ENCODE measurements around the gene AMBP. TPM values are rescaled to one million over a fixed set of nuclear protein-coding genes. Genes with fewer than 3 reads are reported as not detected.

AMBP gene
- total and polyA plus RNA-seq, 2 of the 13 experiments (the other 11 are each of a cell fraction or from before 2014, with no cell fraction given), result 1,510 to 2,580 TPM

DNA sequence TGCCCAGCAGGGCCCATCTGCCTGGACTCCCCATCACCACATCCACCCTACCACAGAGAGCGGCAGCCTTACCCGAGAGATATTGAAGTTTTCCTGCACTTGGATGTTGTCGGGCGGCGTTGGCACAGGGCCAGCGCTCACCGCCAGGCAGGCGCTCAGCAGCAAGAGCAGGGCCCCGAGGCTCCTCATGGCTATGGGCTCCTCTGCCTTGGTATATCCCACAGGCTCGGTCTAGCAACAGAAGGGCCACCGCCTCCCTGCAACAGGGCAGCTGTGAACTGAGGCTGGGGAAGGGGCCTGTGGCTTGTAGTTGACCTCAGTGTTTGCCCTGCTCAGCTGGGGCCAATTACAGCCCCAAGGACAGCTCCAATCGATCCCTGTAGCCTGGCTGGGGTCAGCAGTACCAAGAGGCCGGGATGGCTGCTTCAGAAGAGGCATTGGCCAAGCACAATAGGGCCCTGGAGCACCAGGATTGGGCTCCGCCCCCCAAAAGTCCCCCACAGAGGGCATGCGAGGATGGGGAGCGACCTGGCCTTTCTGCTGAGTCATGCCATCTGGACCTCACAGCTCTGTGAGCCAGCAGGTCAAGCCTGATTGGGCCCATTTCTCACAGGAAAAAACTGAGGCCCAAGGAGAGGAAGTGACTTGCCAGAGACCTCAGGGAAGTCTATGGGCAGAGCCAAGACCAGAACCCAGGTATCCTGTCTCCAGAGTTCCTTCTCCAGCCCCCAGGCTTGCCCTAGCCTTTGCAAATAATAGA, at the start of gene AMBP (continued):
- TF ChIP-seq, protein P1, sequence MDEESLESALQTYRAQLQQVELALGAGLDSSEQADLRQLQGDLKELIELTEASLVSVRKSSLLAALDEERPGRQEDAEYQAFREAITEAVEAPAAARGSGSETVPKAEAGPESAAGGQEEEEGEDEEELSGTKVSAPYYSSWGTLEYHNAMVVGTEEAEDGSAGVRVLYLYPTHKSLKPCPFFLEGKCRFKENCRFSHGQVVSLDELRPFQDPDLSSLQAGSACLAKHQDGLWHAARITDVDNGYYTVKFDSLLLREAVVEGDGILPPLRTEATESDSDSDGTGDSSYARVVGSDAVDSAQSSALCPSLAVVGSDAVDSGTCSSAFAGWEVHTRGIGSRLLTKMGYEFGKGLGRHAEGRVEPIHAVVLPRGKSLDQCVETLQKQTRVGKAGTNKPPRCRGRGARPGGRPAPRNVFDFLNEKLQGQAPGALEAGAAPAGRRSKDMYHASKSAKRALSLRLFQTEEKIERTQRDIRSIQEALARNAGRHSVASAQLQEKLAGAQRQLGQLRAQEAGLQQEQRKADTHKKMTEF (CRISPR knock-in tag; IDR thresholded peaks at IDR 0.05), result peak; percentile 98
- TF ChIP-seq, protein P2, sequence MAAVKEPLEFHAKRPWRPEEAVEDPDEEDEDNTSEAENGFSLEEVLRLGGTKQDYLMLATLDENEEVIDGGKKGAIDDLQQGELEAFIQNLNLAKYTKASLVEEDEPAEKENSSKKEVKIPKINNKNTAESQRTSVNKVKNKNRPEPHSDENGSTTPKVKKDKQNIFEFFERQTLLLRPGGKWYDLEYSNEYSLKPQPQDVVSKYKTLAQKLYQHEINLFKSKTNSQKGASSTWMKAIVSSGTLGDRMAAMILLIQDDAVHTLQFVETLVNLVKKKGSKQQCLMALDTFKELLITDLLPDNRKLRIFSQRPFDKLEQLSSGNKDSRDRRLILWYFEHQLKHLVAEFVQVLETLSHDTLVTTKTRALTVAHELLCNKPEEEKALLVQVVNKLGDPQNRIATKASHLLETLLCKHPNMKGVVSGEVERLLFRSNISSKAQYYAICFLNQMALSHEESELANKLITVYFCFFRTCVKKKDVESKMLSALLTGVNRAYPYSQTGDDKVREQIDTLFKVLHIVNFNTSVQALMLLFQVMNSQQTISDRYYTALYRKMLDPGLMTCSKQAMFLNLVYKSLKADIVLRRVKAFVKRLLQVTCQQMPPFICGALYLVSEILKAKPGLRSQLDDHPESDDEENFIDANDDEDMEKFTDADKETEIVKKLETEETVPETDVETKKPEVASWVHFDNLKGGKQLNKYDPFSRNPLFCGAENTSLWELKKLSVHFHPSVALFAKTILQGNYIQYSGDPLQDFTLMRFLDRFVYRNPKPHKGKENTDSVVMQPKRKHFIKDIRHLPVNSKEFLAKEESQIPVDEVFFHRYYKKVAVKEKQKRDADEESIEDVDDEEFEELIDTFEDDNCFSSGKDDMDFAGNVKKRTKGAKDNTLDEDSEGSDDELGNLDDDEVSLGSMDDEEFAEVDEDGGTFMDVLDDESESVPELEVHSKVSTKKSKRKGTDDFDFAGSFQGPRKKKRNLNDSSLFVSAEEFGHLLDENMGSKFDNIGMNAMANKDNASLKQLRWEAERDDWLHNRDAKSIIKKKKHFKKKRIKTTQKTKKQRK (IDR thresholded peaks at IDR 0.05; ENCODE audit: low read length), result no peak
- TF ChIP-seq ZNF33A (CRISPR knock-in tag; IDR thresholded peaks at IDR 0.05; ENCODE audit: borderline replicate concordance) (peak; percentile 95; the same call in 1 of the 2 replicates), BRCA1 (CRISPR knock-in tag; IDR thresholded peaks at IDR 0.05) (no peak), PHF8 (CRISPR knock-in tag; IDR thresholded peaks at IDR 0.05) (peak; percentile 67), ZNF34 (CRISPR knock-in tag; IDR thresholded peaks at IDR 0.05; ENCODE audit: borderline replicate concordance) (0 out of 2 replicates have a peak, but pooled peaks have one; percentile 72), ZNF350 (CRISPR knock-in tag; IDR thresholded peaks at IDR 0.05; ENCODE audit: borderline replicate concordance, low read depth) (peak; percentile 97), ZNF317 (CRISPR knock-in tag; IDR thresholded peaks at IDR 0.05) (peak; percentile 94), EEA1 (CRISPR knock-in tag; IDR thresholded peaks at IDR 0.05; ENCODE audit: borderline replicate concordance) (peak; percentile 80; the same call in 1 of the 2 replicates), BCL3 (CRISPR knock-in tag; IDR thresholded peaks at IDR 0.05) (peak; percentile 82), RFX1 (IDR thresholded peaks at IDR 0.05) (no peak), NFIC (IDR thresholded peaks at IDR 0.05; ENCODE audit: low read length) (no peak), TEAD2 (CRISPR knock-in tag; IDR thresholded peaks at IDR 0.05) (no peak), HDAC2 (CRISPR knock-in tag; IDR thresholded peaks at IDR 0.05) (peak; percentile 97), DNMT3B (CRISPR knock-in tag; conservative IDR thresholded peaks at IDR 0.05) (0 out of 2 replicates have a peak, but pooled peaks have one; percentile 38), CENPX (CRISPR knock-in tag; IDR thresholded peaks at IDR 0.05) (no peak), MAZ (IDR thresholded peaks at IDR 0.05; ENCODE audit: borderline replicate concordance, low read depth, low read length) (no peak), MAZ (CRISPR knock-in tag; IDR thresholded peaks at IDR 0.05; ENCODE audit: low read depth) (peak; percentile 97), ZBTB38 (CRISPR knock-in tag; IDR thresholded peaks at IDR 0.05) (peak; percentile 94; the same call in 1 of the 2 replicates)
- TF ChIP-seq, protein P3, sequence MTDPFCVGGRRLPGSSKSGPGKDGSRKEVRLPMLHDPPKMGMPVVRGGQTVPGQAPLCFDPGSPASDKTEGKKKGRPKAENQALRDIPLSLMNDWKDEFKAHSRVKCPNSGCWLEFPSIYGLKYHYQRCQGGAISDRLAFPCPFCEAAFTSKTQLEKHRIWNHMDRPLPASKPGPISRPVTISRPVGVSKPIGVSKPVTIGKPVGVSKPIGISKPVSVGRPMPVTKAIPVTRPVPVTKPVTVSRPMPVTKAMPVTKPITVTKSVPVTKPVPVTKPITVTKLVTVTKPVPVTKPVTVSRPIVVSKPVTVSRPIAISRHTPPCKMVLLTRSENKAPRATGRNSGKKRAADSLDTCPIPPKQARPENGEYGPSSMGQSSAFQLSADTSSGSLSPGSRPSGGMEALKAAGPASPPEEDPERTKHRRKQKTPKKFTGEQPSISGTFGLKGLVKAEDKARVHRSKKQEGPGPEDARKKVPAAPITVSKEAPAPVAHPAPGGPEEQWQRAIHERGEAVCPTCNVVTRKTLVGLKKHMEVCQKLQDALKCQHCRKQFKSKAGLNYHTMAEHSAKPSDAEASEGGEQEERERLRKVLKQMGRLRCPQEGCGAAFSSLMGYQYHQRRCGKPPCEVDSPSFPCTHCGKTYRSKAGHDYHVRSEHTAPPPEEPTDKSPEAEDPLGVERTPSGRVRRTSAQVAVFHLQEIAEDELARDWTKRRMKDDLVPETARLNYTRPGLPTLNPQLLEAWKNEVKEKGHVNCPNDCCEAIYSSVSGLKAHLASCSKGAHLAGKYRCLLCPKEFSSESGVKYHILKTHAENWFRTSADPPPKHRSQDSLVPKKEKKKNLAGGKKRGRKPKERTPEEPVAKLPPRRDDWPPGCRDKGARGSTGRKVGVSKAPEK (CRISPR knock-in tag; IDR thresholded peaks at IDR 0.05; ENCODE audit: borderline replicate concordance), result no peak
- TF ChIP-seq, protein P4, sequence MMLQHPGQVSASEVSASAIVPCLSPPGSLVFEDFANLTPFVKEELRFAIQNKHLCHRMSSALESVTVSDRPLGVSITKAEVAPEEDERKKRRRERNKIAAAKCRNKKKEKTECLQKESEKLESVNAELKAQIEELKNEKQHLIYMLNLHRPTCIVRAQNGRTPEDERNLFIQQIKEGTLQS (CRISPR knock-in tag; IDR thresholded peaks at IDR 0.05), result no peak
